Measurements from ENCODE around the gene NR5A2. TPM values are rescaled to one million over a fixed set of nuclear protein-coding genes. Genes with fewer than 3 reads are reported as not detected.

NR5A2 gene
- polyA plus RNA-seq, 3 donors from 2014 or later = not detected

DNA sequence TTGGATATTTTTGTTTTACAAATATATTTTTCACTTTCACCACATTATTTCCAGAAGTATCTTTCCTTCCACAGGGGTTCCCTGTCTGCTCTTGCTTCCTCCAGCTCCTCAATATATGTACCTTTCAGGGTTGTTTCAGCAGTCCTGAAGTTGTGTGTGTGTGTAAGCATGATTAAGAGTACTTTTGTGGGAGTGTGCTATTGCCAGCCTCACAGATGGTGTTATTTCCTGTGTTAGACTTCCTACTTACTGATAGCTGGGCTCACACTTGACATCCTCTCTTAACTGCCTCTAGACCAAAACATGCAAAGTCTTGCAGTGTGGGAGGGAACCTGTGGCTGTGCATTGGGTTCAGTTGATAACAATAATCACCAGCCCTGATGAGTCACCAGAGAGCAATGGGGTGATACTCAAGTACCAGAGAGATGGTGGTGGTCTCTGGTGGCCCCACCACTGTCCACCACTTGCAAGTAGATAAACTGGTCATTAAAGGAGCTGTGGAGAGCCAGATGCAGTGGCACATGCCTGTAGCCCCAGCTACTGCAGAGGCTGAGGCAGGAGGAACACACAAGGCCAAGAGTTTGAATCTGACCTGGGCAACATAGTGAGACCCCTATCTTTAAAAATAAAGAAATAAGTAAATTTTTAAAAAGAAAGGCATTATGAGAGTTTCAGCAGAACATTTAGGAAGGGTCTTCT is 126.7 kb downstream of the NR5A2 start:
- H3K9me3 Mint-ChIP-seq = no peaks in the 10 kb centered on the region
- peaks cover 5 to 6% (median 5%) of the 10 kb centered on the region in 3 donors for H3K27me3 Mint-ChIP-seq (ENCODE audit: low read depth in 3 of 3)
- DNase-seq = peak; percentile 75 to 79 (median 76)
- peaks cover 0 to 3% (median 0%) of the 10 kb centered on the region in 3 donors for H3K36me3 Mint-ChIP-seq
- H3K4me1 Mint-ChIP-seq = peaks cover 26 to 30% of the 10 kb centered on the region in 2 donors
- H3K27ac Mint-ChIP-seq = peak overlapping the region; percentile 81 to 95 (median 90)
- H3K4me3 Mint-ChIP-seq = peak overlapping the region; percentile 57 to 81 (median 74)

DNA sequence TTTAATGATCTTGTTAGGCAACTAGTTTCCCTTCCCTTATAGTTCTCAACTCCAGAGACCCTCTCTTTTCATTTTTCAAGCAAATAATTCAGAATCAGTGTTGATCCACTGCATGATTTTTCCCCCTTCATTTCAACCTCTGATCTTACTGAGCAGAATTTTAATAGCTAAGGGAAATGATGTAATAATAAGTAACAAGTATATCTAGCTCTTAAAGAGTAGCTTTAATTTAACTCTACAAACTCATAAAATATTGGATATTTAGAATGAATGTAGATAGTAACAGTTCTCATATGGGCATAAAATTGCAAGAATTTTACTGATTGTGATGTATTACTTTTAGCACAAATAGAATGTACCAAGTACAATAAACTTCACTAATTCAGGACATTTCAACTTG is 130.2 kb downstream of the NR5A2 start:
- Mint-ChIP-seq H3K27ac (no peak overlapping the region), H3K36me3 (no peaks in the 10 kb centered on the region), H3K4me3 (no peak overlapping the region), H3K4me1 (peaks cover 21 to 27% of the 10 kb centered on the region in 2 donors), H3K27me3 (ENCODE audit: low read depth in 3 of 3) (peaks cover 0 to 5% (median 3%) of the 10 kb centered on the region in 3 donors), H3K9me3 (no peaks in the 10 kb centered on the region)
- DNase-seq = no peak

DNA sequence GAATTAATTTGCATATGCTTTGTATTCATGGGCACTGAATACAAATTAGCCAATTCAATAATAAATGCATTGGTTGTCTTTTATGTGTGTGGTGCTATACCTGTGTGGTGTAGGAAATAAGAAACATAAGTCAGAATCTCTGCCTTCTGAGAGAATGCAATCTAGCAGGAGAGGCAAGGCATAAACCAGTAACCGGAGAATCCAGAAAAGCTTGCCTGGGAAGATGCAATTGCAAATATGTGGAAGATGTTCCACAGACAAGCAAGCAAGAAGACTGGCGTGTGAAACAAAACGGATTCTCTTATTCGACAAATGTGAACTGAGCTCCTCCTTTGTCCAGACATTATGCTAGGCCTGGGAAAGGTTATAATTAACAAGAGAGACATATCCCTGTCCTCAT is 134.3 kb downstream of the NR5A2 start:
- Mint-ChIP-seq H3K4me1 (no peaks in the 10 kb centered on the region), H3K9me3 (no peaks in the 10 kb centered on the region), H3K27me3 (ENCODE audit: low read depth in 3 of 3) (peaks cover 0 to 3% (median 0%) of the 10 kb centered on the region in 3 donors), H3K4me3 (no peak overlapping the region), H3K36me3 (no peaks in the 10 kb centered on the region), H3K27ac (no peak overlapping the region)
- no peak for DNase-seq

DNA sequence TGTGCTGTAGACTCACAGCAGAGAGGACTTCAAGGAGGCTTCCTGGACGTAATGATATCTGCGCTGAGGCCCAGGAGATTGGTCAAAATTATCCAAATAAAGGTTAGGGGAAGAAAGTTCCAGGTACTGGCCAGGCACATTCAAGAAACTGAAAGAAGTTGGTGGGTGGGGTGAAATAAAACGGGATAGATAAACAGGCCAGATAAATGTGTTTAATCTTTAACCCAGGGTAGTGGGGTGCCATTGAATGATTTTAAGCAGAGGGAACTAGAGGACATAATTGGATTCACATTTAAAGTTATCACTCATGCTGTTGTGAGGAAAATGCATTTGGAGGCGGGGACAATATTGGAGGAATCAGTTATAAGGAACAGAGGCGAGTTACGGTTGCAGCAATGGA is 134.7 kb downstream of the NR5A2 start:
- H3K4me1 Mint-ChIP-seq = no peaks in the 10 kb centered on the region
- no peaks in the 10 kb centered on the region for H3K9me3 Mint-ChIP-seq
- H3K4me3 Mint-ChIP-seq = no peak overlapping the region
- H3K36me3 Mint-ChIP-seq = no peaks in the 10 kb centered on the region
- peaks cover 0 to 3% (median 0%) of the 10 kb centered on the region in 3 donors for H3K27me3 Mint-ChIP-seq (ENCODE audit: low read depth in 3 of 3)
- H3K27ac Mint-ChIP-seq = no peak overlapping the region
- no peak for DNase-seq

DNA sequence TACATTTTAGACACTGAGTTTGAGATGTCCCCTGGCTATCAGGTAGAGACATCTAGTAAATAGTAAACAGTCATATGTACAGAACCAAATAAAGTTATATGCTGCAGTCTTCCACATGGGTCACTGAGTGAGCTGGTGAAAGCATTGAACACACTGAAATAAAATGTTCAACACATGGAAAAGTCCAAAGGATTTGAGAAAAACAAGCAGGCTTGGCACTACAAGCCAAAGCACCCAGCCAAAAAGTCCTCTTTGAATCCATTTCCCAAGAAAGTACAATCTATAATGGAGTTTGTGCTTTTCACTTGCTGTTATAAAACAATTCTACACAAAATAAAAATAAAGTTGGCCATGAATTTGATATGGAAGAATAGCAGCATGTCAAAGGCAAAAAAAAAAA is 135.4 kb downstream of the NR5A2 start:
- no peaks in the 10 kb centered on the region for H3K36me3 Mint-ChIP-seq
- DNase-seq = no peak
- no peaks in the 10 kb centered on the region for H3K9me3 Mint-ChIP-seq
- H3K27me3 Mint-ChIP-seq (ENCODE audit: low read depth in 3 of 3) = peaks cover 0 to 4% (median 0%) of the 10 kb centered on the region in 3 donors
- H3K27ac Mint-ChIP-seq = no peak overlapping the region
- H3K4me1 Mint-ChIP-seq = no peaks in the 10 kb centered on the region
- no peak overlapping the region for H3K4me3 Mint-ChIP-seq

DNA sequence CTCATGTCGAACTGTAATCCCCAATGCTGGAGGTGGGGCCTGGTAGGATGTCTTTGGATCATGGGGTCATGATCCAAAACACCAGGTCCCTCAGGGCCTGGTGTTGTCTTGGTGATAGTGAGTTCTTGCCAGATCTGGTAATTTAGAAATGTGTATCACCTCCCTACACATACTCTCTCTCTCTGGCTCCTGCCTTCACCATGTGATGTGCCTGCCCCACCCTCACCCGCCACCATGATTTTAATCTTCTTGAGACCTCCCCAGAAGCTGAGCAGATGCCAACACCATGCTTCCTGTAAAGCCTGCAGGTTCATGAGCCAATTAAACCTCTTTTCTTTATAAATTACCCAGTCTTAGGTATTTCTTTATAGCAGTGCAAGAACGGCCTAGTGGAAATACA is 136.4 kb downstream of the NR5A2 start:
- no peak overlapping the region for H3K4me3 Mint-ChIP-seq
- no peak for DNase-seq
- H3K4me1 Mint-ChIP-seq = no peaks in the 10 kb centered on the region
- H3K9me3 Mint-ChIP-seq = no peaks in the 10 kb centered on the region
- H3K27me3 Mint-ChIP-seq (ENCODE audit: low read depth in 3 of 3) = peaks cover 0 to 4% (median 2%) of the 10 kb centered on the region in 3 donors
- no peaks in the 10 kb centered on the region for H3K36me3 Mint-ChIP-seq
- no peak overlapping the region for H3K27ac Mint-ChIP-seq

DNA sequence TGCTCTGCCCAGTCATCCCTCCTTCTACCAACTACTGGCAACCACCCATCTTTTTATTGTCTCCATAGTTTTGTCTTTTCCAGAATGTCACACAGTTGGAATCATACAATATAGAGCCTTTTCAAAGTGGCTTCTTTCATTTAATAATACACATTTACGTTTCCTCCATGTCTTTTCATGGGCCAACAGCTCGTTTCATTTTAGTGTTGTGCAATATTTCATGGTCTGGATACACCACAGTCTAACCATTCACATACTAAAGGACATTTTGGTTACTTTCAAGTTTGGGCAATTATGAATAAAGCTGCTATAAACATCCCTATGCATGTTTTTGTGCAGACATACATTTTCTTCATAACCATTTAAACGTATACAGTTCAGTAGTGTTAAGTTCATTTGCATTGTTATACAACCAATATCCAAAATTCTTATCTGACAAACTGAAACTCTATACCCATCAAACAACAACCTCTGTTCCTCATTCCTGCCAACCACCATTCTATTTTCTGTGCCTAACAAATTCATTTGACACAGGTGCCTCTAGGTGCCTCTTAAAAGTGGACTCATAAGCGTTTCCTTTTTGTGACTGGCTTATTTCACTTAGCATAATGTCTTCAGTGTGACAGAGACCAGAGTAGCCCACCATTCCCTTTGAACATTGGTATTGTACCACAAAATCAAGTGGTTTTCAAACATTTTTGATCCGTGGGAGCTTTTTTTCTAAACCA is 138.1 kb downstream of the NR5A2 start:
- no peaks in the 10 kb centered on the region for H3K4me1 Mint-ChIP-seq
- no peaks in the 10 kb centered on the region for H3K36me3 Mint-ChIP-seq
- H3K27me3 Mint-ChIP-seq (ENCODE audit: low read depth in 3 of 3) = peaks cover 0 to 7% (median 2%) of the 10 kb centered on the region in 3 donors
- H3K27ac Mint-ChIP-seq = no peak overlapping the region
- H3K9me3 Mint-ChIP-seq = no peaks in the 10 kb centered on the region
- H3K4me3 Mint-ChIP-seq = no peak overlapping the region
- DNase-seq = no peak

DNA sequence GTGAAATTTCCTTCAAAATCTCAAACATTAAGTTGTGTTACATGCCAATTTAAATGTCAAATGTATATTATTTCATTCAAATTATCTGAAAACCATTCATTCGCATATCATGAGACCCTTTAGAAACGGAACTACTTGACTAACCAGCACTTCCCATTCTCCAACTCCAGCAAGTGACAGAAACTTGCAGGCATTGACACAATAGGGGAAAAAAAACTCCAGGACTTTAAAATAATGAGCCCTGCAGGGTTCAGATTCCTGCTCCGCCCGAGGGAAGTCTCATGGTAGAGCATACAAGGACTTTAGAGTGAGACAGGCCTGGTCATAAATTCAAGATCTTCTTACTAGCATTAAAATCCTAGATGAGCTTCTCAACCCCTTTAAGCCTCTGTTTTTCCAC is 138.9 kb downstream of the NR5A2 start:
- Mint-ChIP-seq H3K36me3 (no peaks in the 10 kb centered on the region), H3K27me3 (ENCODE audit: low read depth in 3 of 3) (peaks cover 0 to 4% (median 2%) of the 10 kb centered on the region in 3 donors), H3K27ac (no peak overlapping the region), H3K4me1 (no peaks in the 10 kb centered on the region), H3K4me3 (no peak overlapping the region), H3K9me3 (no peaks in the 10 kb centered on the region)
- no peak for DNase-seq

DNA sequence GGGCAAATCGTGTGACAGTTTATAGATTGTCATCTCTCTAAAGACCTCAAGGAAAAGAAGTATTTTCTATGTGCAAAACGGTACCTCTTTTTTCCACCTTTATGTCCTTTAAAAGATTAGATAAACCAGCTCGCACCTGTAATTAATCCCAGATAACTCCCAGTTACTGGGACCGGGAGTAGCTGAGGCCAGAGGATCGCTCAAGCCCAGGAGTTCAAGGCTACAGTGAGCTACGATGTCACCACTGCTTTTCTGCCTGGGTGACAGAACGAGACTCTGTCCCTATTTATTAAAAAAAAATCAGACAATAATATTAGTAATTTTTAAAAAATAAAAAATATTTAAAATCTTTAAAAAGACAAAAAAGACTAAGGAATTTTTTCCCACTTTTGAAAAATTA is 141.4 kb downstream of the NR5A2 start:
- H3K9me3 Mint-ChIP-seq = no peaks in the 10 kb centered on the region
- no peak overlapping the region for H3K27ac Mint-ChIP-seq
- H3K27me3 Mint-ChIP-seq (ENCODE audit: low read depth in 3 of 3) = peaks cover 0 to 4% (median 2%) of the 10 kb centered on the region in 3 donors
- no peaks in the 10 kb centered on the region for H3K36me3 Mint-ChIP-seq
- no peak for DNase-seq
- peaks cover 0 to 2% of the 10 kb centered on the region in 2 donors for H3K4me1 Mint-ChIP-seq
- no peak overlapping the region for H3K4me3 Mint-ChIP-seq

DNA sequence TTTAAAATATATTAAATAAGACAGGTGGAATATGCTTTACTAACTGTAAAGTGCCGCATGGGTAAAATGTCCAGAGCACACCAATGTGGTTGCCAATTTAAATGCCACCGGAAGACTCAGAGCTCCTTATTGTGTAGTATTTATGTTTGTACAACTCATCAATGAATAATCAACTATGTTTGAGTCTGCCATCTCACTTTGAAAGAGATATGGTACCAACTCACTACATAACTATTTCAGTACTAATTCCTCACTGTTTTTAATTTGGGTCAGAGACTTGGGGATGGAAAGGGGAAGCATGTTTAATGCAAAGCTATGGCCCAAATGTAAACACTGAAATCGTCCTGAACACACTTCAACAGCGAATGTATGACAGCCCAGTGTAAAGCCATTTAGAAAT is 144.8 kb downstream of the NR5A2 start:
- Mint-ChIP-seq H3K27ac (no peak overlapping the region), H3K4me3 (no peak overlapping the region), H3K27me3 (ENCODE audit: low read depth in 3 of 3) (peaks cover 0 to 4% (median 2%) of the 10 kb centered on the region in 3 donors), H3K4me1 (peaks cover 8 to 13% of the 10 kb centered on the region in 2 donors), H3K36me3 (no peaks in the 10 kb centered on the region), H3K9me3 (no peaks in the 10 kb centered on the region)
- no peak for DNase-seq

DNA sequence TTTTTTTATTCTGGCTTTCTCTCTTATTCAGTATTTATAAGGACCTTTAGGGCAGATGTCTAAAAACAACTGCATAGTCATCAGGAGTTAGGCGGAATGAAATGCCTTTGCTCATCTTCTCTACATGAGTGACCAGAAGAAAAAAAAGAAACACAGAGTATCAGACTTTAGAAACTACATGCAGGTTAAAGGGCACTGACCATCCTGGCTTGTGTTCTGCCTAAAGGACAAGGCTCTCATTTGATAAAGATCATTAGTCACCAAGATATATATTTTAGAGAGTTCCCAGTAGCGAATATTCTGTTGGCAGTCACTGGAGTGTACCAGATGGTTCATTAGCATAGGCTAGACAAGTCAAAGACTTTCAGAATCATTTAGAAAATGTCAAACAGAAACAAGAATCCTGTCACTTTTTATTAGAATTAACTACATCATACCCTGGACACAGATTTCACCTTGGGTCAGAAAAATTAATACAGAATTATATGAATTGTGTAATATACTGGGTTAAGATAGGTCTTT is 145.6 kb downstream of the NR5A2 start:
- no peaks in the 10 kb centered on the region for H3K36me3 Mint-ChIP-seq
- no peaks in the 10 kb centered on the region for H3K9me3 Mint-ChIP-seq
- peaks cover 8 to 13% of the 10 kb centered on the region in 2 donors for H3K4me1 Mint-ChIP-seq
- no peak overlapping the region for H3K27ac Mint-ChIP-seq
- no peak overlapping the region for H3K4me3 Mint-ChIP-seq
- peaks cover 0 to 8% (median 2%) of the 10 kb centered on the region in 3 donors for H3K27me3 Mint-ChIP-seq (ENCODE audit: low read depth in 3 of 3)
- no peak for DNase-seq

DNA sequence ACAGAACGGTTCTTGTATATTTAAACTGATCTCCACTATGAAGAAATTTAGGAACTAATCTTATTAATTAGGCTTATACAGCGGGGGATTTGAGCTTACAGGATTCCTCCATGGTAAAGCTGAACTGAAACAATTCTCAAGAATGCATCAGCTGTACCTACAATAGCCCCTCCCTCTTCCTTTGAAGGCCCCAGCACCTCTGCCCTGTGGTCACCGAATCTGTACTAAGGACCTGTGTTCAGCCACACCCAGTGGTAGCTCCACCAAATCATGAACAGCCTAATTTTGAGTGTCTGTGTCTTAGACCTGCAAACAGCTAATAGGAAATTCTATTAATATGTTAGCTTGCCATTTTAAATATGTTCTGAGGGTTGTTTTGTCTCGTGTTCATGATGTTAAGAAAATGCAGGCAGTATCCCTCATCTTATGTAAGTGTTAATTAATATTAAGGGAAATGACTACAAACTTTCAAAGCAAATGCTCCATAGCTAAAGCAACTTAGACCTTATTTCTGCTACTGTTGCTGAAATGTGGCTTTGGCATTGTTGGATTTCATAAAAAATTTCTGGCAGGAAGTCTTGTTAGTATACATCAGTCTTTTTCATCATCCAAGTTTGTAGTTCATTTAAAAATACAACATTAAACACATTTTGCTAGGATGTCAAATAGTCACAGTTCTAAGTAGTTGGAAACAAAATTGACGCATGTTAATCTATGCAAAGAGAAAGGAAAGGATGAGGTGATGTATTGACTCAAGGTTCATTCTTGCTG is 147.2 kb downstream of the NR5A2 start:
- no peaks in the 10 kb centered on the region for H3K9me3 Mint-ChIP-seq
- no peak overlapping the region for H3K27ac Mint-ChIP-seq
- H3K27me3 Mint-ChIP-seq (ENCODE audit: low read depth in 3 of 3) = peaks cover 0 to 9% (median 0%) of the 10 kb centered on the region in 3 donors
- no peak overlapping the region for H3K4me3 Mint-ChIP-seq
- no peak for DNase-seq
- H3K4me1 Mint-ChIP-seq = peaks cover 8 to 13% of the 10 kb centered on the region in 2 donors
- no peaks in the 10 kb centered on the region for H3K36me3 Mint-ChIP-seq

DNA sequence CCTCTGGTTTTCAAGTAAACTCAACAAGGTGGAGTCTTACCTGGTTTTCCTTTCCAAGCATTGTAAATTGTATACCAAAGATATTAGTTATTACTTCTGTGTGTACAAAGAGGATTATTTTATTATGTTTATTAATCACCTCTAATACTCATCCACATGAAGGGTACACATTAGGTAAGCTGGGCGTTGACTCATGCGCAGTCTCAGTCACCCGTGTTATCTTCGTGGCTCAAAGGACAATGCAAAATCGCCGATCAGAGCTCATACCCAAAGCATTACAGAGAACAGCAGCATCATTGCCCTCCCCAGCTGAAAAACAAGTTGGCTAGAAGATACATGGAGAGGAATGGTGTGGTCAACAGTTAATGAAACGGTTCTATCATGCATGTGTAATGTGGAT is 148.7 kb downstream of the NR5A2 start:
- H3K4me1 Mint-ChIP-seq = peaks cover 8 to 13% of the 10 kb centered on the region in 2 donors
- no peak overlapping the region for H3K4me3 Mint-ChIP-seq
- no peak overlapping the region for H3K27ac Mint-ChIP-seq
- H3K27me3 Mint-ChIP-seq (ENCODE audit: low read depth in 3 of 3) = peaks cover 0 to 12% (median 2%) of the 10 kb centered on the region in 3 donors
- no peak for DNase-seq
- peaks cover 0 to 4% (median 0%) of the 10 kb centered on the region in 3 donors for H3K36me3 Mint-ChIP-seq
- H3K9me3 Mint-ChIP-seq = no peaks in the 10 kb centered on the region

DNA sequence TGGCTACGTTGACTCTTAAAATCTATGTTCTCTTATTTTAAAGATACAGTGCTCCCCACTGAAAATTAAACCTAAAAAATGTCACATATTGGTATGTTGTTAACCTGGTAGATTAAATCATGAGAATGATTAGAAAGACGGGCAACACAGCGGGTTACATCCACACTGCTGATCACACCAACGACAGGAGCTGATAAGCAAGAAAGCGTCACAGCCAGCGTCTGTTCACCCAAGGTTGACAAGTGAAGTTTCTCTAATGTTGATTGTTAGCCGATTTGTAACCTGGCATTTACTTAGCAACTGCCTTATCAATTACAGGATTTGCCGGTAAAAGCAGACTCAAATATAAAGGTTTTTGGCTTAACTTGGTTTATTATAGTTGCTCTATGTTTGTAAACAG is 149.3 kb downstream of the NR5A2 start:
- Mint-ChIP-seq H3K27ac (no peak overlapping the region), H3K36me3 (peaks cover 0 to 4% (median 0%) of the 10 kb centered on the region in 3 donors), H3K9me3 (no peaks in the 10 kb centered on the region), H3K4me1 (peaks cover 8 to 13% of the 10 kb centered on the region in 2 donors), H3K4me3 (no peak overlapping the region), H3K27me3 (ENCODE audit: low read depth in 3 of 3) (peaks cover 0 to 12% (median 2%) of the 10 kb centered on the region in 3 donors)
- DNase-seq = no peak

Data from immature natural killer cell (primary cell).